ENCODE results near the gene GKN1. TPM values are rescaled to one million over a fixed set of nuclear protein-coding genes. Genes with fewer than 3 reads are reported as not detected.
A peak's percentile ranks its signal among the peaks of the same experiment; 100 is the strongest.

GKN1 gene
- total RNA-seq, 1 experiment from 2014 or later, result not detected

GRCh38 chr2:68961380-68961779 lies 13.1 kb upstream of the GKN1 start:
- no TSS peak for BruUV-seq (replicated peaks)
- TF ChIP-seq EZH2 (IDR thresholded peaks at IDR 0.05; ENCODE audit: borderline replicate concordance, low read depth, low read length, poor library complexity, severe bottlenecking) (no peak), CTCF (conservative IDR thresholded peaks at IDR 0.05; ENCODE audit: low read depth, low read length) (no peak)
- Histone ChIP-seq H3K27ac (ENCODE audit: low read depth, low read length, poor library complexity, severe bottlenecking) (no peak overlapping the region), H3K27me3 (replicated peaks; ENCODE audit: insufficient read depth, low read depth, low read length, poor library complexity) (no peaks in the 10 kb centered on the region), H3K9me3 (ENCODE audit: low read depth, low read length, poor library complexity, severe bottlenecking) (no peaks in the 10 kb centered on the region), H3K36me3 (ENCODE audit: insufficient read depth, low read length, poor library complexity, severe bottlenecking) (no peaks in the 10 kb centered on the region), H3K4me1 (ENCODE audit: insufficient read depth, low read length, poor library complexity, severe bottlenecking) (no peaks in the 10 kb centered on the region), H3K4me3 (ENCODE audit: low read depth, low read length, poor library complexity, severe bottlenecking) (no peak overlapping the region)
- intact Hi-C loops (cut with micrococcal nuclease; ENCODE audit: unreplicated experiment), result no loop called here
- ChIA-PET CTCF (no interaction called here), POLR2A (ENCODE audit: low non-redundant PET) (no interaction called here)
- DNase-seq (ENCODE audit: low spot score), result no peak

- POLR2A ChIA-PET (ENCODE audit: low non-redundant PET), result no interaction called here
- intact Hi-C loops (cut with micrococcal nuclease; ENCODE audit: unreplicated experiment), result no loop called here
- no peak overlapping the region for H3K27ac ChIP-seq (ENCODE audit: low read depth, low read length, poor library complexity, severe bottlenecking)
- TF ChIP-seq CTCF (conservative IDR thresholded peaks at IDR 0.05; ENCODE audit: low read depth, low read length) (no peak), EZH2 (IDR thresholded peaks at IDR 0.05; ENCODE audit: borderline replicate concordance, low read depth, low read length, poor library complexity, severe bottlenecking) (no peak)
- no peaks in the 10 kb centered on the region for H3K27me3 ChIP-seq (replicated peaks; ENCODE audit: insufficient read depth, low read depth, low read length, poor library complexity)
- no peak overlapping the region for H3K4me3 ChIP-seq (ENCODE audit: low read depth, low read length, poor library complexity, severe bottlenecking)
- no peaks in the 10 kb centered on the region for H3K36me3 ChIP-seq (ENCODE audit: insufficient read depth, low read length, poor library complexity, severe bottlenecking)
- no peaks in the 10 kb centered on the region for H3K4me1 ChIP-seq (ENCODE audit: insufficient read depth, low read length, poor library complexity, severe bottlenecking)
- no peaks in the 10 kb centered on the region for H3K9me3 ChIP-seq (ENCODE audit: low read depth, low read length, poor library complexity, severe bottlenecking)
- no TSS peak for BruUV-seq (replicated peaks)
- DNase-seq (ENCODE audit: low spot score), result no peak
- CTCF ChIA-PET, result no interaction called here
Observed at GRCh38 chr2:68964282-68964681, 10.2 kb upstream of the GKN1 start.

GRCh38 chr2:68968221-68968620 lies 6.2 kb upstream of the GKN1 start:
- Histone ChIP-seq H3K27me3 (replicated peaks; ENCODE audit: insufficient read depth, low read depth, low read length, poor library complexity) (no peaks in the 10 kb centered on the region), H3K4me3 (ENCODE audit: low read depth, low read length, poor library complexity, severe bottlenecking) (no peak overlapping the region), H3K36me3 (ENCODE audit: insufficient read depth, low read length, poor library complexity, severe bottlenecking) (no peaks in the 10 kb centered on the region), H3K27ac (ENCODE audit: low read depth, low read length, poor library complexity, severe bottlenecking) (no peak overlapping the region), H3K4me1 (ENCODE audit: insufficient read depth, low read length, poor library complexity, severe bottlenecking) (no peaks in the 10 kb centered on the region), H3K9me3 (ENCODE audit: low read depth, low read length, poor library complexity, severe bottlenecking) (no peaks in the 10 kb centered on the region)
- intact Hi-C loops (cut with micrococcal nuclease; ENCODE audit: unreplicated experiment), result no loop called here
- peak; percentile 33 for DNase-seq (ENCODE audit: low spot score)
- ChIA-PET POLR2A (ENCODE audit: low non-redundant PET) (interaction anchor here (0.6 kb wide), 1 partner anchor 20 kb away, joined by 3 read pairs; no protein-coding TSS in a partner anchor), CTCF (no interaction called here)
- TF ChIP-seq EZH2 (IDR thresholded peaks at IDR 0.05; ENCODE audit: borderline replicate concordance, low read depth, low read length, poor library complexity, severe bottlenecking), result no peak
- TF ChIP-seq CTCF (conservative IDR thresholded peaks at IDR 0.05; ENCODE audit: low read depth, low read length), result no peak
- BruUV-seq (replicated peaks), result no TSS peak

Measured in A673 (cell line).